Measurements from ENCODE around the gene ILDR2.
A peak's percentile ranks its signal among the peaks of the same experiment; 100 is the strongest.

ILDR2 gene

GRCh38 chr1:166974647-166975345, 544 bp downstream of the ILDR2 start:
- TF ChIP-seq, protein P1, sequence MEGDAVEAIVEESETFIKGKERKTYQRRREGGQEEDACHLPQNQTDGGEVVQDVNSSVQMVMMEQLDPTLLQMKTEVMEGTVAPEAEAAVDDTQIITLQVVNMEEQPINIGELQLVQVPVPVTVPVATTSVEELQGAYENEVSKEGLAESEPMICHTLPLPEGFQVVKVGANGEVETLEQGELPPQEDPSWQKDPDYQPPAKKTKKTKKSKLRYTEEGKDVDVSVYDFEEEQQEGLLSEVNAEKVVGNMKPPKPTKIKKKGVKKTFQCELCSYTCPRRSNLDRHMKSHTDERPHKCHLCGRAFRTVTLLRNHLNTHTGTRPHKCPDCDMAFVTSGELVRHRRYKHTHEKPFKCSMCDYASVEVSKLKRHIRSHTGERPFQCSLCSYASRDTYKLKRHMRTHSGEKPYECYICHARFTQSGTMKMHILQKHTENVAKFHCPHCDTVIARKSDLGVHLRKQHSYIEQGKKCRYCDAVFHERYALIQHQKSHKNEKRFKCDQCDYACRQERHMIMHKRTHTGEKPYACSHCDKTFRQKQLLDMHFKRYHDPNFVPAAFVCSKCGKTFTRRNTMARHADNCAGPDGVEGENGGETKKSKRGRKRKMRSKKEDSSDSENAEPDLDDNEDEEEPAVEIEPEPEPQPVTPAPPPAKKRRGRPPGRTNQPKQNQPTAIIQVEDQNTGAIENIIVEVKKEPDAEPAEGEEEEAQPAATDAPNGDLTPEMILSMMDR (IDR thresholded peaks at IDR 0.05; ENCODE audit: low read depth, low read length): no peak
- H3K4me3 ChIP-seq (replicated peaks in 1 of 2; ENCODE audit: low read depth in 2 of 2, low read length in 2 of 2): peak overlapping the region; percentile 29 to 30
- peak in 1 of 2 donors; percentile 2 for DNase-seq (ENCODE audit: low read depth in 2 of 2)

- no peak for DNase-seq (ENCODE audit: low read depth in 2 of 2)
- H3K4me3 ChIP-seq (replicated peaks in 1 of 2; ENCODE audit: low read depth in 2 of 2, low read length in 2 of 2): no peak overlapping the region
- TF ChIP-seq, protein P1 (IDR thresholded peaks at IDR 0.05; ENCODE audit: low read depth, low read length): no peak
Observed at GRCh38 chr1:166972826-166973225, 2.5 kb downstream of the ILDR2 start.

DNA sequence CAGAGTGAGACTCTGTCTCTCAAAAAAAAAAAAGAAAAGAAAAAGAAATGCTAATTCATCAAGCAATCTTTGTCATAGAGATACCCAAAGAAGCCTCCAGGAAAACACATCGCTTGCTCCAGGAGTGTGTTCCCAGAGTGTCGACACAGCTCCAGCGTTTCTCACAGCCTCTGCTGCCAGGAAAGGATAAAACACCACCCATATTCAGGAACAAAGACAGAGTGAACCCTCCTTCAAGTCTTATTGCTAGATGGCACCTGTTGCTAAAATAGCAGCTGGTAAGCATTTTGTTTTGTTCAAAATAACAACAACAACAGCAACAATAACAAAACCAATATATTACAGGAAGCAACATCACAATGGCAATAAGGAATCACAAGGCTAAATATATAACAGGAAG, 3.1 kb downstream of the ILDR2 start:
- TF ChIP-seq, protein P1 (IDR thresholded peaks at IDR 0.05; ENCODE audit: low read depth, low read length): no peak
- no peak overlapping the region for H3K4me3 ChIP-seq (replicated peaks in 1 of 2; ENCODE audit: low read depth in 2 of 2, low read length in 2 of 2)

DNA sequence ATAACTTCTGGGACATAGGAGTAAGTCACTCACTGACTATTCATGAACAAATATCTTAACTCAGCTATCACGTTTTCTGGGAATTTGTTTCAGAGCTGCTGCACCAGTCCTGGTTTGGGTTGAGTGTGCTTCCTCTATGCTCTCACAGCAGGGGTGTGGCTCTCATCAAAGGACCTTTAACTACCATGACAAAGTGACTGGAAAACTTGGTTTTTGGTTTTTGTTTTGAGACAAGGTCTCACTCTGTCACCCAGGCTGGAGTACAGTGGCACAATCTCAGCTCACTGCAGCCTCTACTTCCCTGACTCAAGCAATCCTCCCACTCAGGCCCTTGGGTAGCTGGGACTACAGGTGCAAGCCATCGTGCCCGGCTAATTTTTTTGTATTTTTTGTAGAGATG, 4.1 kb downstream of the ILDR2 start:
- no peak overlapping the region for H3K4me3 ChIP-seq (replicated peaks in 1 of 2; ENCODE audit: low read depth in 2 of 2, low read length in 2 of 2)
- TF ChIP-seq, protein P1 (IDR thresholded peaks at IDR 0.05; ENCODE audit: low read depth, low read length): no peak
- no peak for DNase-seq (ENCODE audit: low read depth in 2 of 2)

More for the DNA sequence above, 3.1 kb downstream of the ILDR2 start:
- no peak for DNase-seq (ENCODE audit: low read depth in 2 of 2)

- H3K4me3 ChIP-seq (replicated peaks in 1 of 2; ENCODE audit: low read depth in 2 of 2, low read length in 2 of 2): no peak overlapping the region
- DNase-seq (ENCODE audit: low read depth in 2 of 2): no peak
- TF ChIP-seq, protein P1 (IDR thresholded peaks at IDR 0.05; ENCODE audit: low read depth, low read length): no peak
Observed at GRCh38 chr1:166969074-166969677, 6.2 kb downstream of the ILDR2 start.

- TF ChIP-seq, protein P1 (IDR thresholded peaks at IDR 0.05; ENCODE audit: low read depth, low read length): no peak
- DNase-seq (ENCODE audit: low read depth in 2 of 2): no peak
- H3K4me3 ChIP-seq (replicated peaks in 1 of 2; ENCODE audit: low read depth in 2 of 2, low read length in 2 of 2): no peak overlapping the region
Observed at GRCh38 chr1:166960858-166961474, 14.4 kb downstream of the ILDR2 start.

All from cardiac fibroblast (primary cell).